ENCODE measurements around the gene AASDHPPT. TPM values are rescaled to one million over a fixed set of nuclear protein-coding genes. Genes with fewer than 3 reads are reported as not detected.

The AASDHPPT gene, protein sequence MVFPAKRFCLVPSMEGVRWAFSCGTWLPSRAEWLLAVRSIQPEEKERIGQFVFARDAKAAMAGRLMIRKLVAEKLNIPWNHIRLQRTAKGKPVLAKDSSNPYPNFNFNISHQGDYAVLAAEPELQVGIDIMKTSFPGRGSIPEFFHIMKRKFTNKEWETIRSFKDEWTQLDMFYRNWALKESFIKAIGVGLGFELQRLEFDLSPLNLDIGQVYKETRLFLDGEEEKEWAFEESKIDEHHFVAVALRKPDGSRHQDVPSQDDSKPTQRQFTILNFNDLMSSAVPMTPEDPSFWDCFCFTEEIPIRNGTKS
- 240 TPM for total RNA-seq

DNA sequence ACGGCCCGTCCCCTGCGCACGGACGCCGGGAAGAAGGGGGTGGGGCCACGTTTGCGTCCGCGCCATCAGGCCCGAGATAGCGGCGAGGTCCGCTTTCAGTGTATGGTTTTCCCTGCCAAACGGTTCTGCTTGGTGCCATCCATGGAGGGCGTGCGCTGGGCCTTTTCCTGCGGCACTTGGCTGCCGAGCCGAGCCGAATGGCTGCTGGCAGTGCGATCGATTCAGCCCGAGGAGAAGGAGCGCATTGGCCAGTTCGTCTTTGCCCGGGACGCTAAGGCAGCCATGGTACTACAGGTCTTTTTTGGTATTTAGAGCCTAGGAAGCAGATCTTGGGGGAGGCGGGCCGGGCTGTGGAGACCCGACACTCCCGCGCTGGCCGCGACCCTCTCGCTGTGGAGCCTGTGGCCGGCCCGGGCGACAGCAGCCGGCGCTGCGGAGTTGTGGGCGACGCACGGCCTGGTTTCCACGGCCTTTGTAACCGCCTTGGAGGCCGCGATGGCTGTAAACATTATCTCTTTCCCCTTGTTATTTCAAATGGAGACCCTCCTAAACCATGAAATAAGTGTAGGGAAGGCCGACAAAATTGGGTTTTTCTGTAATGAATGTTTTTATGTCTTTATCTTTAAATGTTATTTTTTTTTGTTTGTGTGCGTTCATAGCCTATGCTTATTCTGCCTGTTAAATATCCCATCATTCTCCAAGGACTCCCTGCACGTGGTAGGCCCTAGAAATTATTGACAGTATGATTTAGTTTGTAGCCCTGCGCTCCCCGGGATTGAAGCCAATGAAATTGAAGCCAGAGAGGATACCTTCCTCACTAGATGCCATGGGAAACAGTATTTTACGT lies at the start of gene AASDHPPT:
AASDHPPT (plus strand) TSS at position 54 of the 847 bp plus-strand sequence; CDS start at position 103, 49 bp downstream.

DNA sequence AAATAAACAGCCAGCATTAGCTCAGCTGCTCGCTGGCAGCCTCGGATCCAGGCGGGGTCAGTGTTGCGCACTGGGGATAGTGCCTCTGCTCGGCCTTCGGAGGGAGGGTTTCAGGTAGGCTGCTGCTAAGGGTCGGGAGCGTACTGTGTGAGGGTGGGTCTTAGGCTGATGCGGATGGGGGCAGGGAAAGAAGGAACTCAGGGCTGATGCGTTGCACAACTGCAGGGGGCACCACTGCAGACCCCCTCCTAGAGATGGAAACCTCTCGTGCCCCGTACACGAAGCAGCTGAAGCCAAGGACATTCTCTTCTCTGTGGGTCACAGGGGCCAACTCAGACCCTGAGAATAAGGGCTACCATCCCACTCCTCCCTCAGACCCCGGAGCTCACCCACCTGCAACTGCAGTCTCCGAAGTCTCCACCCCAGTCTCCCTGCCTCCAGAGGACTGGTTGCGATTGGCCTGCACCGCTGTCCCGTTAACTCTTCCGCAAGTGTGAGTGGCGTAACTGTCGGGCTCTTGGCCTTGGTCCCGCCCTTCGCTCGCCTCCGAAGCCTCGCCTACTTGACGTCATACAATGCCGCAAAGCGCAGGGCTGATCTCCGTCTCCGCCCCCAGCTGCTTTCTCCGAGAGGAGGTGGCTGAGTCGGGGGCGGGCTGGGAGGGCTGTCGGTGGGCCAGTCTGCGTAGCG lies 398 bp upstream of the AASDHPPT start, which contains the start of gene KBTBD3:
KBTBD3 (minus strand) TSS at position 429 of the 690 bp plus-strand sequence. CDS start 18,250 bp downstream, outside the sequence.

Other genes with a start within 250 kb of the AASDHPPT start
- 73.1 TPM for gene MSANTD4, start 55.4 kb upstream of the AASDHPPT start, total RNA-seq
- gene KBTBD3, start 315 bp upstream of the AASDHPPT start, total RNA-seq, result 21.9 TPM

Measured in diencephalon (tissue), 1 donor.